GM20431 (cell line): ENCODE data around the gene CD99L2.

Experiments used
- in situ Hi-C: fragments of 300-500 bp; cut with MseI, MboI; formaldehyde crosslinking; loops from one replicate; pipeline ENCODE4 v1.15.0; 2020; ENCODE audit warnings: low sequenced_read_pairs; ENCODE audit not compliant: unreplicated experiment

CD99L2 gene

GRCh38 chrX:150719621-150720020 lies 178.8 kb downstream of the CD99L2 start:
- in situ Hi-C loops: no loop called here
